Activated CD4-positive, alpha-beta T cell treated with anti-CD3 and anti-CD28 coated beads for 36 hours (primary cell): ENCODE results near the gene GCAT. TPM values are rescaled to one million over a fixed set of nuclear protein-coding genes. Genes with fewer than 3 reads are reported as not detected.

Experiments used
- ATAC-seq: fragments of 200-7000 bp; cut with Tn5 transposase; one replicate; pipeline ENCODE4 v1.10.0; 2021; ENCODE audit warnings: mild to moderate bottlenecking, moderate library complexity
- CTCF ChIA-PET: fragments of 350-600 bp; sonication (Branson Sonifier 250); formaldehyde crosslinking; loops from one replicate; lab custom pipeline; 2021; ENCODE audit warnings: antibody characterized with exemption; lab: Charles Lee
- POLR2A ChIA-PET: fragments of 350-600 bp; sonication (Branson Sonifier 250); formaldehyde crosslinking; loops from one replicate; lab custom pipeline; 2021; ENCODE audit warnings: antibody characterized with exemption, inconsistent platforms; lab: Charles Lee
- DNase-seq: peaks from one replicate; pipeline ENCODE4 v3.0.0-alpha.2; 2020
- H3K27ac Mint-ChIP-seq: one replicate; pipeline ENCODE4 v1.8.0; 2021; ENCODE audit warnings: mixed read lengths
- H3K27me3 Mint-ChIP-seq: one replicate; pipeline ENCODE4 v1.8.0; 2021; ENCODE audit warnings: mixed read lengths
- H3K36me3 Mint-ChIP-seq: one replicate; pipeline ENCODE4 v1.8.0; 2021; ENCODE audit warnings: low read depth, mixed read lengths
- H3K4me1 Mint-ChIP-seq: one replicate; pipeline ENCODE4 v1.8.0; 2021; ENCODE audit warnings: mixed read lengths
- H3K4me3 Mint-ChIP-seq: one replicate; pipeline ENCODE4 v1.8.0; 2021; ENCODE audit warnings: mild to moderate bottlenecking, moderate library complexity, mixed read lengths
- H3K9me3 Mint-ChIP-seq: one replicate; pipeline ENCODE4 v1.8.0; 2021; ENCODE audit warnings: low read depth, mixed read lengths
- intact Hi-C, 2 experiments: fragments of 100-400 bp; cut with DNase I in 1 of 2; cut with micrococcal nuclease in 1 of 2; formaldehyde crosslinking; loops; one replicate each; pipeline versions ENCODE4 v1.14.2 to v1.15.1; 2022 to 2024; cut with DNase I, micrococcal nuclease
- total RNA-seq, 2 experiments: library from RNA; stranded (reverse); gene quantifications; one replicate each; pipeline ENCODE4 v1.2.3, GENCODE V29; 2021

The GCAT gene
- total RNA-seq, 2 experiments from 2014 or later = 21.3 to 22.4 TPM

GRCh38 chr22:37812869-37813678 is 5.3 kb downstream of the GCAT start:
- peaks cover 3% of the 10 kb centered on the region for H3K36me3 Mint-ChIP-seq
- ATAC-seq (no peak), DNase-seq (no peak)
- ChIA-PET POLR2A (no interaction called here), CTCF (interaction anchor here (0.5 kb wide), 1 partner anchor 11 kb away, joined by 3 read pairs; no protein-coding TSS in a partner anchor)
- intact Hi-C loops = no loop called here
- no peak overlapping the region for H3K4me3 Mint-ChIP-seq
- H3K9me3 Mint-ChIP-seq = no peaks in the 10 kb centered on the region
- no peak overlapping the region for H3K27ac Mint-ChIP-seq
- H3K4me1 Mint-ChIP-seq = peaks cover 7% of the 10 kb centered on the region
- peaks cover 9% of the 10 kb centered on the region for H3K27me3 Mint-ChIP-seq

GRCh38 chr22:37815593-37815992 is 7.9 kb downstream of the GCAT start:
- DNase-seq = no peak
- no peak for ATAC-seq
- H3K27ac Mint-ChIP-seq = no peak overlapping the region
- ChIA-PET POLR2A (no interaction called here), CTCF (interaction anchor here (1.1 to 4.5 kb wide), 4 partner anchors 8 to 150 kb away, joined by 3 to 51 read pairs (median 4); partner anchors contain the start of gene GCAT)
- peaks cover 11% of the 10 kb centered on the region for H3K27me3 Mint-ChIP-seq
- H3K4me3 Mint-ChIP-seq = no peak overlapping the region
- no peaks in the 10 kb centered on the region for H3K9me3 Mint-ChIP-seq
- peaks cover 3% of the 10 kb centered on the region for H3K36me3 Mint-ChIP-seq
- intact Hi-C loops = no loop called here
- H3K4me1 Mint-ChIP-seq = peaks cover 8% of the 10 kb centered on the region

- peaks cover 3% of the 10 kb centered on the region for H3K36me3 Mint-ChIP-seq
- DNase-seq = no peak
- no peak for ATAC-seq
- ChIA-PET POLR2A (interaction anchor here (1.1 to 1.2 kb wide), 2 partner anchors 9 to 27 kb away, joined by 3 to 9 read pairs; partner anchors contain the start of genes ANKRD54 and GCAT), CTCF (interaction anchor here (0.6 to 4.5 kb wide), 13 partner anchors 9 to 149 kb away, joined by 3 to 51 read pairs (median 7); partner anchors contain the start of genes ANKRD54, EIF3L and GCAT)
- peaks cover 8% of the 10 kb centered on the region for H3K4me1 Mint-ChIP-seq
- no peak overlapping the region for H3K27ac Mint-ChIP-seq
- no peaks in the 10 kb centered on the region for H3K9me3 Mint-ChIP-seq
- intact Hi-C loops = loop anchor here (1.0 kb wide), 4 partner anchors 47 to 149 kb away; partner anchors contain the start of gene MICALL1 (in 1 of the 2)
- no peak overlapping the region for H3K4me3 Mint-ChIP-seq
- peaks cover 11% of the 10 kb centered on the region for H3K27me3 Mint-ChIP-seq
These were observed 8.9 kb downstream of the GCAT start for GRCh38 chr22:37816543-37817180.

- Mint-ChIP-seq H3K4me3 (no peak overlapping the region), H3K4me1 (peaks cover 8% of the 10 kb centered on the region), H3K36me3 (peaks cover 3% of the 10 kb centered on the region), H3K27ac (no peak overlapping the region), H3K9me3 (no peaks in the 10 kb centered on the region), H3K27me3 (peaks cover 16% of the 10 kb centered on the region)
- ChIA-PET POLR2A (interaction anchor here (0.5 to 1.2 kb wide), 4 partner anchors 26 to 267 kb away, joined by 3 to 9 read pairs (median 6); partner anchors contain the start of gene ANKRD54), CTCF (interaction anchor here (0.7 to 4.5 kb wide), 18 partner anchors 10 to 148 kb away, joined by 3 to 51 read pairs (median 6); partner anchors contain the start of genes ANKRD54, C22orf23, EIF3L and GCAT)
- intact Hi-C loops = loop anchor here (1.0 kb wide), 5 partner anchors 26 to 147 kb away; partner anchors contain the start of genes ANKRD54 (in 1 of the 2) and MICALL1 (in 1 of the 2)
- peak; percentile 89 for DNase-seq
- ATAC-seq = peak; percentile 86
These were observed 10.1 kb downstream of the GCAT start for GRCh38 chr22:37817705-37818408.

GRCh38 chr22:37818409-37819104 is 10.8 kb downstream of the GCAT start:
- H3K4me1 Mint-ChIP-seq = peaks cover 8% of the 10 kb centered on the region
- no peak overlapping the region for H3K27ac Mint-ChIP-seq
- H3K36me3 Mint-ChIP-seq = peaks cover 3% of the 10 kb centered on the region
- POLR2A ChIA-PET = interaction anchor here (0.5 to 0.7 kb wide), 3 partner anchors 45 to 267 kb away, joined by 3 to 8 read pairs (median 3); no protein-coding TSS in a partner anchor
- DNase-seq (peak; percentile 84), ATAC-seq (peak; percentile 79)
- intact Hi-C loops = loop anchor here in 1 of 2 experiments (1.0 kb wide), 1 partner anchor 26 kb away; the partner anchor contains the start of gene ANKRD54
- H3K27me3 Mint-ChIP-seq = peaks cover 22% of the 10 kb centered on the region
- H3K9me3 Mint-ChIP-seq = no peaks in the 10 kb centered on the region
- no peak overlapping the region for H3K4me3 Mint-ChIP-seq
- CTCF ChIA-PET = interaction anchor here (0.7 to 4.5 kb wide), 15 partner anchors 11 to 147 kb away, joined by 3 to 51 read pairs (median 6); partner anchors contain the start of genes ANKRD54, C22orf23, EIF3L and GCAT

GRCh38 chr22:37819105-37819433 is 11.3 kb downstream of the GCAT start:
- Mint-ChIP-seq H3K4me3 (no peak overlapping the region), H3K27me3 (peaks cover 22% of the 10 kb centered on the region), H3K9me3 (no peaks in the 10 kb centered on the region), H3K27ac (no peak overlapping the region), H3K36me3 (peaks cover 3% of the 10 kb centered on the region), H3K4me1 (peaks cover 8% of the 10 kb centered on the region)
- intact Hi-C loops = no loop called here
- no peak for DNase-seq
- ChIA-PET POLR2A (no interaction called here), CTCF (interaction anchor here (1.0 to 4.5 kb wide), 9 partner anchors 11 to 187 kb away, joined by 3 to 51 read pairs (median 12); partner anchors contain the start of genes ANKRD54 and GCAT)
- ATAC-seq = no peak

- intact Hi-C loops = no loop called here
- ChIA-PET CTCF (interaction anchor here (0.5 to 1.3 kb wide), 6 partner anchors 9 to 188 kb away, joined by 3 to 5 read pairs (median 4); partner anchors contain the start of gene ANKRD54), POLR2A (interaction anchor here (0.6 kb wide), 2 partner anchors 14 to 142 kb away, joined by 3 to 5 read pairs; no protein-coding TSS in a partner anchor)
- Mint-ChIP-seq H3K9me3 (no peaks in the 10 kb centered on the region), H3K4me3 (no peak overlapping the region), H3K36me3 (peaks cover 3% of the 10 kb centered on the region), H3K4me1 (peaks cover 8% of the 10 kb centered on the region), H3K27ac (no peak overlapping the region), H3K27me3 (peaks cover 25% of the 10 kb centered on the region)
- DNase-seq (no peak), ATAC-seq (no peak)
These were observed 12.6 kb downstream of the GCAT start for GRCh38 chr22:37820350-37820749.

- intact Hi-C loops = no loop called here
- CTCF ChIA-PET = interaction anchor here (0.8 kb wide), 1 partner anchor 30 kb away, joined by 3 read pairs; no protein-coding TSS in a partner anchor
- H3K27ac Mint-ChIP-seq = no peak overlapping the region
- peaks cover 8% of the 10 kb centered on the region for H3K4me1 Mint-ChIP-seq
- H3K36me3 Mint-ChIP-seq = peaks cover 3% of the 10 kb centered on the region
- DNase-seq (no peak), ATAC-seq (no peak)
- peaks cover 27% of the 10 kb centered on the region for H3K27me3 Mint-ChIP-seq
- no peak overlapping the region for H3K4me3 Mint-ChIP-seq
- H3K9me3 Mint-ChIP-seq = no peaks in the 10 kb centered on the region
- POLR2A ChIA-PET = interaction anchor here (0.5 kb wide), 1 partner anchor 20 kb away, joined by 3 read pairs; no protein-coding TSS in a partner anchor
These were observed 14.5 kb downstream of the GCAT start for GRCh38 chr22:37822079-37822833.

- Mint-ChIP-seq H3K27ac (no peak within 1 kb of the TSS), H3K36me3 (peaks cover 2% of the 10 kb centered on the region), H3K4me1 (peaks cover 3% of the 10 kb centered on the region), H3K4me3 (peak within 1 kb of the TSS; percentile 36), H3K9me3 (no peaks in the 10 kb centered on the region), H3K27me3 (peaks cover 27% of the 10 kb centered on the region)
- ChIA-PET CTCF (interaction anchor here (0.7 to 0.8 kb wide), 4 partner anchors 11 to 43 kb away, joined by 3 to 4 read pairs (median 3); no protein-coding TSS in a partner anchor), POLR2A (interaction anchor here (0.7 kb wide), 1 partner anchor 153 kb away, joined by 3 read pairs; no protein-coding TSS in a partner anchor)
- intact Hi-C loops = no loop called here
- no peak for ATAC-seq
- no peak for DNase-seq
These were observed 15.6 kb downstream of the GCAT start, which contains the start of gene GALR3 for GRCh38 chr22:37823134-37823985. GALR3 (plus strand) TSS chr22:37823382; CDS start chr22:37823407, 25 bp downstream.
